ENCODE data around the gene RNF183. TPM values are rescaled to one million over a fixed set of nuclear protein-coding genes. Genes with fewer than 3 reads are reported as not detected.

RNF183 gene
- total and polyA plus RNA-seq, 2 of the 4 experiments (the other 2 are of a cell fraction), result not detected

GRCh38 chr9:113269871-113270270 is 33.3 kb downstream of the RNF183 start:
- intact Hi-C loops (cut with micrococcal nuclease), result loop anchor here (5.0 to 10.0 kb wide), 3 partner anchors 75 to 385 kb away; no protein-coding TSS in a partner anchor
- no peak overlapping the region for H3K18ac ChIP-seq (ENCODE audit: low read depth, low read length)
- H3K4me1 ChIP-seq (ENCODE audit: control insufficient read depth, insufficient read depth, low read length), result no peaks in the 10 kb centered on the region
- no peak overlapping the region for H4K91ac ChIP-seq (ENCODE audit: insufficient read depth, low read depth, low read length)
- TF ChIP-seq MXI1 (IDR thresholded peaks at IDR 0.05; ENCODE audit: borderline replicate concordance, low read depth, low read length) (no peak), USF2 (IDR thresholded peaks at IDR 0.05; ENCODE audit: low read depth, low read length) (no peak), CEBPB (IDR thresholded peaks at IDR 0.05; ENCODE audit: low read depth, low read length) (no peak), CHD1 (IDR thresholded peaks at IDR 0.05; ENCODE audit: low read depth, low read length) (no peak), SMC3 (IDR thresholded peaks at IDR 0.05; ENCODE audit: low read depth, low read length) (no peak), MAZ (IDR thresholded peaks at IDR 0.05; ENCODE audit: borderline replicate concordance, low read depth, low read length) (no peak), RAD21 (IDR thresholded peaks at IDR 0.05; ENCODE audit: low read length) (no peak), BHLHE40 (IDR thresholded peaks at IDR 0.05; ENCODE audit: low read depth, low read length) (no peak), ELK1 (IDR thresholded peaks at IDR 0.05; ENCODE audit: borderline replicate concordance, low read depth, low read length) (no peak), POLR2A (IDR thresholded peaks at IDR 0.05; ENCODE audit: low read depth, low read length) (no peak)
- peaks cover 6 to 23% of the 10 kb centered on the region in 2 experiments; a peak in 3 of 4 replicates for H3K79me1 ChIP-seq (ENCODE audit: low read depth in 1 of 2, low read length in 2 of 2)
- H4K5ac ChIP-seq (ENCODE audit: low read depth, low read length), result no peak overlapping the region
- H2BK15ac ChIP-seq (ENCODE audit: low read depth, low read length), result no peak overlapping the region
- no peaks in the 10 kb centered on the region for H3K27me3 ChIP-seq (ENCODE audit: control insufficient read depth, insufficient read depth, low read length)
- no peak overlapping the region for H3K9ac ChIP-seq (ENCODE audit: low read depth, low read length)
- no peak overlapping the region for H2BK20ac ChIP-seq (ENCODE audit: low read depth, low read length)
- BruUV-seq (replicated peaks), result no TSS peak
- H2AK9ac ChIP-seq (replicated peaks; ENCODE audit: low read depth, low read length, poor library complexity), result no peak overlapping the region
- no peaks in the 10 kb centered on the region for H3K9me1 ChIP-seq (ENCODE audit: insufficient read depth, low read length)
- H2BK120ac ChIP-seq (ENCODE audit: low read depth, low read length), result no peak overlapping the region
- in situ Hi-C loops (cut with MboI; ENCODE audit: low sequenced_read_pairs), result no loop called here
- H3K27ac ChIP-seq (ENCODE audit: insufficient read depth, low read length), result no peak overlapping the region
- H3K4me3 ChIP-seq (ENCODE audit: insufficient read depth, low read depth, low read length), result no peak overlapping the region
- H2BK5ac ChIP-seq (ENCODE audit: low read depth, low read length, poor library complexity, severe bottlenecking), result no peak overlapping the region
- H3K56ac ChIP-seq (ENCODE audit: extremely low read depth, insufficient read depth, low read length), result no peak overlapping the region
- H2AFZ ChIP-seq (replicated peaks; ENCODE audit: low read length, poor library complexity), result no peak overlapping the region
- dilution Hi-C loops (cut with HindIII; ENCODE audit: low sequenced_read_pairs, unreplicated experiment), result no loop called here
- CTCF ChIA-PET, result no interaction called here
- H4K20me1 ChIP-seq (ENCODE audit: insufficient read depth, low read length), result no peaks in the 10 kb centered on the region
- H3K14ac ChIP-seq (replicated peaks; ENCODE audit: low read depth, low read length), result no peak overlapping the region
- no CpG with 5 or more reads among the region's 2 CpGs for WGBS, 2 experiments (ENCODE audit: extremely low coverage in 2 of 2, insufficient read length in 1 of 2)
- no peak overlapping the region for H3K4me2 ChIP-seq (ENCODE audit: low read depth, low read length)
- DNase-seq (no peak), ATAC-seq (ENCODE audit: low read depth) (no peak)
- H4K8ac ChIP-seq (ENCODE audit: low read depth in 2 of 2, low read length in 2 of 2), result no peak overlapping the region
- no peaks in the 10 kb centered on the region for H3K9me3 ChIP-seq (ENCODE audit: control insufficient read depth, insufficient read depth, low read length)
- H3K23ac ChIP-seq (ENCODE audit: low read depth, low read length), result no peak overlapping the region
- POLR2A ChIA-PET (ENCODE audit: unreplicated experiment), result no interaction called here
- peaks cover 30% of the 10 kb centered on the region for H3K36me3 ChIP-seq (ENCODE audit: control insufficient read depth, insufficient read depth, low read length)
- no peak overlapping the region for H2AK5ac ChIP-seq (ENCODE audit: low read depth, low read length)
- no peak overlapping the region for H3K4ac ChIP-seq (ENCODE audit: low read depth, low read length)
